HepG2 (cell line): ENCODE results near the gene CDH2. TPM values are rescaled to one million over a fixed set of nuclear protein-coding genes. Genes with fewer than 3 reads are reported as not detected.

Experiments used
- ATAC-seq: fragments of 200-7000 bp; cut with Tn5 transposase; 3 replicates; pipeline ENCODE4 v1.9.1; 2020; ENCODE audit warnings: mild to moderate bottlenecking, moderate library complexity
- BruUV-seq: library from RNA; stranded (reverse); fragments of 400-500 nt; replicated peaks from 2 replicates; lab custom pipeline; 2021; lab: Mats Ljungman, UMichigan
- CTCF ChIA-PET: fragments of 300-600 bp; formaldehyde crosslinking; extraction: SDS; loops from one replicate; lab custom pipeline; 2021; ENCODE audit warnings: low total read pairs, inconsistent platforms, low intra/inter-chr PET ratio; lab: Yijun Ruan, JAX
- POLR2A ChIA-PET: fragments of 350-600 bp; sonication (Branson Sonifier 250); formaldehyde crosslinking; loops from one replicate; lab custom pipeline; 2020; ENCODE audit warnings: antibody characterized with exemption, inconsistent platforms; lab: Yijun Ruan, JAX
- DNase-seq: peaks from one replicate; pipeline ENCODE4 v3.0.0-alpha.2; 2015; ENCODE audit warnings: low spot score
- FAIRE-seq: peaks from 3 replicates; lab custom pipeline; 2011; peaks lifted over from hg19 to GRCh38; lab: Jason Lieb, UNC
- H2AFZ ChIP-seq: one replicate; pipeline ENCODE4 v1.6.1; 2011; ENCODE audit warnings: low read length, inconsistent platforms
- H3K27ac ChIP-seq: fragments of 300-600 bp; 3 replicates; pipeline ENCODE4 v1.8.0; 2011; ENCODE audit warnings: mixed run types, mild to moderate bottlenecking, mixed read lengths, low read length, inconsistent platforms; ENCODE audit not compliant: insufficient read depth; ENCODE audit errors: extremely low read length
- H3K27me3 ChIP-seq, 2 experiments: fragments of 200-600 bp in 1 of 2; 2 replicates in 1 of 2; 3 replicates in 1 of 2; pipeline versions ENCODE4 v1.6.0 to v1.8.0; 2011; ENCODE audit warnings: low read length in 2 of 2, mild to moderate bottlenecking in 2 of 2, moderate library complexity in 2 of 2, inconsistent platforms in 1 of 2; ENCODE audit not compliant: insufficient read depth in 2 of 2, control insufficient read depth in 1 of 2
- H3K36me3 ChIP-seq, 2 experiments: fragments of 200-600 bp in 1 of 2; replicated peaks in 1 of 2; 2 replicates in 1 of 2; 3 replicates in 1 of 2; pipeline versions ENCODE4 v1.5.1 to v1.8.0; 2011; ENCODE audit warnings: low read length in 2 of 2, inconsistent platforms in 1 of 2; ENCODE audit not compliant: insufficient read depth in 2 of 2, control insufficient read depth in 1 of 2
- H3K4me1 ChIP-seq: 2 replicates; pipeline ENCODE4 v1.5.1; 2012; ENCODE audit warnings: low read length, inconsistent platforms; ENCODE audit not compliant: insufficient read depth
- H3K4me2 ChIP-seq: 2 replicates; pipeline ENCODE4 v1.6.0; 2011; ENCODE audit warnings: low read depth, low read length, inconsistent platforms
- H3K4me3 ChIP-seq, 3 experiments: fragments of 200-600 bp in 1 of 3; sonication (generic), shearing (Covaris generic) in 1 of 3; replicated peaks in 1 of 3; 2 replicates each; pipeline ENCODE4 v1.5.1; 2011 to 2016; ENCODE audit warnings: low read length in 3 of 3, inconsistent platforms in 2 of 3, low read depth in 2 of 3, mild to moderate bottlenecking in 2 of 3, control low read depth in 1 of 3, mixed read lengths in 1 of 3; ENCODE audit not compliant: insufficient read depth in 1 of 3
- H3K79me2 ChIP-seq: one replicate; pipeline ENCODE4 v1.6.1; 2011; ENCODE audit warnings: low read length, inconsistent platforms; ENCODE audit not compliant: insufficient read depth
- H3K9ac ChIP-seq: 2 replicates; pipeline ENCODE4 v1.6.0; 2011; ENCODE audit warnings: mild to moderate bottlenecking, low read depth, low read length, inconsistent platforms; ENCODE audit not compliant: insufficient read depth
- H3K9me3 ChIP-seq: 2 replicates; pipeline ENCODE4 v1.5.1; 2012; ENCODE audit warnings: mild to moderate bottlenecking, low read length
- H4K20me1 ChIP-seq: 2 replicates; pipeline ENCODE4 v1.6.0; 2011; ENCODE audit warnings: inconsistent platforms, mild to moderate bottlenecking, low read length, moderate library complexity; ENCODE audit not compliant: insufficient read depth
- ARHGAP35 ChIP-seq: sonication (generic); formaldehyde crosslinking; IDR thresholded peaks from 2 replicates; pipeline ENCODE4 v1.9.0; 2022; ENCODE audit warnings: mild to moderate bottlenecking, inconsistent platforms, moderate library complexity, missing genetic modification reagents, borderline replicate concordance
- ELF4 ChIP-seq: sonication (generic); formaldehyde crosslinking; IDR thresholded peaks from 2 replicates; pipeline ENCODE4 v1.5.0; 2020; ENCODE audit warnings: missing genetic modification reagents, mild to moderate bottlenecking, moderate library complexity, borderline replicate concordance
- HINFP ChIP-seq: sonication (generic); formaldehyde crosslinking; IDR thresholded peaks from 2 replicates; pipeline ENCODE4 v1.4.0; 2020; ENCODE audit warnings: low read depth, mild to moderate bottlenecking, missing genetic modification reagents
- NFE2L1 ChIP-seq: sonication (generic); formaldehyde crosslinking; IDR thresholded peaks from 2 replicates; pipeline ENCODE4 v1.4.0; 2020; ENCODE audit warnings: missing genetic modification reagents, mild to moderate bottlenecking, borderline replicate concordance
- NFE2L2 ChIP-seq: fragments of 150-350 bp; IDR thresholded peaks from 2 replicates; pipeline ENCODE4 v1.6.1; 2014; ENCODE audit warnings: low read length
- NFRKB ChIP-seq: fragments of 450-650 bp; IDR thresholded peaks from 2 replicates; pipeline ENCODE4 v1.6.1; 2017
- NONO ChIP-seq, 2 experiments: fragments of 450-650 bp in 1 of 2; sonication (generic) in 1 of 2; formaldehyde crosslinking in 1 of 2; IDR thresholded peaks in 1 of 2; conservative IDR thresholded peaks in 1 of 2; 2 replicates each; pipeline versions ENCODE4 v1.6.1 to v1.8.0; 2017 to 2022; ENCODE audit warnings: mild to moderate bottlenecking in 1 of 2, missing genetic modification reagents in 1 of 2, moderate library complexity in 1 of 2
- ONECUT2 ChIP-seq: sonication (generic); formaldehyde crosslinking; IDR thresholded peaks from 2 replicates; pipeline ENCODE4 v1.4.0; 2020; ENCODE audit warnings: missing genetic modification reagents
- PCBP1 ChIP-seq: fragments of 200-400 bp; formaldehyde crosslinking; IDR thresholded peaks from 2 replicates; pipeline ENCODE4 v1.6.1; 2017; ENCODE audit warnings: mild to moderate bottlenecking, low read depth, low read length, borderline replicate concordance
- SP5 ChIP-seq: IDR thresholded peaks from 2 replicates; pipeline ENCODE4 v1.6.1; 2016; ENCODE audit warnings: low read depth, borderline replicate concordance
- ZFP36 ChIP-seq: fragments of 150-350 bp; IDR thresholded peaks from 2 replicates; pipeline ENCODE4 v1.6.1; 2018; ENCODE audit warnings: borderline replicate concordance, low read length, low read depth; ENCODE audit not compliant: partially characterized antibody
- ZFP90 ChIP-seq: sonication (generic); formaldehyde crosslinking; IDR thresholded peaks from 2 replicates; pipeline ENCODE4 v1.8.0; 2022; ENCODE audit warnings: missing genetic modification reagents, mild to moderate bottlenecking, inconsistent platforms, borderline replicate concordance
- ZNF513 ChIP-seq: sonication (generic); formaldehyde crosslinking; conservative IDR thresholded peaks from 2 replicates; pipeline ENCODE4 v1.5.0; 2020; ENCODE audit warnings: missing genetic modification reagents
- ZNF572 ChIP-seq: sonication (generic); formaldehyde crosslinking; IDR thresholded peaks from 2 replicates; pipeline ENCODE4 v1.5.1; 2020; ENCODE audit warnings: mild to moderate bottlenecking, missing genetic modification reagents
- ZNF749 ChIP-seq: sonication (generic); formaldehyde crosslinking; IDR thresholded peaks from 2 replicates; pipeline ENCODE4 v1.8.0; 2022; ENCODE audit warnings: mild to moderate bottlenecking, missing genetic modification reagents, moderate library complexity, borderline replicate concordance
- ZNF775 ChIP-seq: sonication (generic); formaldehyde crosslinking; IDR thresholded peaks from 2 replicates; pipeline ENCODE4 v1.4.0; 2020; ENCODE audit warnings: missing genetic modification reagents, mild to moderate bottlenecking, moderate library complexity, borderline replicate concordance
- WGBS: methylation state at CpG from one replicate; pipeline ENCODE4 v1.1.6; 2017; ENCODE audit warnings: low lambda C conversion rate; 5-methylcytosine and 5-hydroxymethylcytosine counted together
- in situ Hi-C: cut with HindIII; loops from 2 replicates; pipeline ENCODE4 v1.10.0; 2017; ENCODE audit warnings: low pct_unique_long_range_greater_than_20kb; ENCODE audit not compliant: extremely low pct_ligation_motif_present
- intact Hi-C: fragments of 100-400 bp; cut with micrococcal nuclease; formaldehyde crosslinking; loops from one replicate; pipeline ENCODE4 v1.10.0; 2022; ENCODE audit not compliant: unreplicated experiment
- polyA plus RNA-seq, 8 experiments: library from polyadenylated mRNA; depleted of rRNA in 3 of 8; stranded (reverse) in 7 of 8; unstranded in 1 of 8; fragments of >200 nt; fragmentation: Illumina TruSeq in 4 of 8; extraction: Trizol in 4 of 8; gene quantifications; 2 replicates each; pipeline versions ENCODE4 v1.2.1 to v1.2.3, GENCODE V29; 2011 to 2016; ENCODE audit warnings: low read depth in 4 of 8, missing spikeins in 1 of 8, mixed read lengths in 1 of 8; ENCODE audit not compliant: insufficient read depth in 1 of 8
- total RNA-seq, 5 experiments: library from RNA; depleted of rRNA; stranded (reverse); fragments of >200 nt; fragmentation: Illumina TruSeq; extraction: Trizol; gene quantifications; 2 replicates each; pipeline ENCODE4 v1.2.3, GENCODE V29; 2016; ENCODE audit warnings: low read depth in 1 of 5

Gene CDH2
- total and polyA plus RNA-seq, 2 of the 13 experiments (the other 11 are each of a cell fraction or from before 2014, with no cell fraction given): 18.6 to 36.1 TPM

GRCh38 chr18:28208712-28209265 lies 31.9 kb upstream of the CDH2 start:
- DNase-seq: no peak
- H4K20me1 ChIP-seq: no peaks in the 10 kb centered on the region
- ChIA-PET CTCF (no interaction called here), POLR2A (no interaction called here)
- TF ChIP-seq ZNF513 (CRISPR knock-in tag) (no peak), ZNF572 (CRISPR knock-in tag) (no peak), ZFP90 (CRISPR knock-in tag) (no peak), NFE2L1 (CRISPR knock-in tag) (no peak), ELF4 (CRISPR knock-in tag) (no peak), ZNF749 (CRISPR knock-in tag) (no peak), PCBP1 (no peak), NFE2L2 (no peak), NFRKB (no peak), ONECUT2 (CRISPR knock-in tag) (no peak), ZFP36 (no peak), HINFP (CRISPR knock-in tag) (no peak), NONO (IDR thresholded peaks at IDR 0.05) (no peak), NONO (CRISPR knock-in tag; conservative IDR thresholded peaks at IDR 0.05) (no peak), SP5 (no peak), ARHGAP35 (CRISPR knock-in tag) (no peak), ZNF775 (no peak)
- no peaks in the 10 kb centered on the region for H3K79me2 ChIP-seq
- intact Hi-C loops: no loop called here
- no peaks in the 10 kb centered on the region for H3K4me1 ChIP-seq
- no peak overlapping the region for H3K9ac ChIP-seq
- WGBS: 44% methylated on average over 9 of the region's 11 CpGs
- no peak overlapping the region for H3K4me2 ChIP-seq
- ATAC-seq: no peak
- no peak for FAIRE-seq
- H3K27ac ChIP-seq: no peak overlapping the region
- H3K27me3 ChIP-seq: no peaks in the 10 kb centered on the region
- no TSS peak for BruUV-seq
- H2AFZ ChIP-seq: no peak overlapping the region
- no peak overlapping the region for H3K4me3 ChIP-seq
- in situ Hi-C loops: no loop called here
- H3K36me3 ChIP-seq: no peaks in the 10 kb centered on the region
- H3K9me3 ChIP-seq: no peaks in the 10 kb centered on the region
